ENCODE measurements around the gene PDK2. TPM values are rescaled to one million over a fixed set of nuclear protein-coding genes. Genes with fewer than 3 reads are reported as not detected.
A peak's percentile ranks its signal among the peaks of the same experiment; 100 is the strongest.

Gene PDK2
- total and polyA plus RNA-seq, 2 of the 4 experiments (the other 2 are of a cell fraction) = 26.7 to 104 TPM

DNA sequence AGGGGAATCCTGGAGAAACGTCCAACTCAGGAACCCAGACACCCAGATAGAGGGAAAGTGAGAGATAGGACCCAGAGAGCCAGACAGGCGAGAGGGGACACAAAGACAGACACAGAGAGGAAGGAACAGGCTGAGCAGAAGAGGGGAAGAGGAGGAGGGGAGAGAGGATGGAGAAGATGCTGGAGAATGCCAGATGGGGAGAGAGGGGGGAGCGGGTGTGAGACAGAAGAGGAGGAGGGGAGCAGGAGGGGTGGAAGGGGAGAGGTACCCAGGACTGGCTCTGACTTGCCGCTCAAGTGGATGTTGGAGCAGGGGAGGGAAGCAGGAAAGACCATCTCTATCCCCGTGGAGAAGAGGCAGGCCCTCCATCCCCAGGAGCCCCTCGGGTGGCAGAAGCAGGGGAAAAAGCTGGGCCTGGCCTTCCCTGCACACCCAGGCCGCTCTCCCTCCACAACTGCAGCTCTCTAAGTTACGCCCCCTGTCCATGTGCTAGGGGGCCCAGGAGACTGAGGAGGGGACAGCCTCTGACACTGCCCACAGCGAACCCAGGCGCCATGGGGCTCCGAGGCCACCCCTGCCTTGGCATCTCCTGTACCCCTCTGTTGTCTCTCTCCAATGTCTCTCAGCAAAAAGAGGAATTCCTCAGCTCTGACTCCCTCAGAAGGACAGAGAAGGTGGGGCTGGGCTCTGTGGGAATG lies 50.5 kb downstream of the PDK2 start:
- H3K23ac ChIP-seq (ENCODE audit: low read depth, low read length) = no peak overlapping the region
- no peak overlapping the region for H4K5ac ChIP-seq (ENCODE audit: low read depth, low read length)
- no peak overlapping the region for H3K27ac ChIP-seq (ENCODE audit: insufficient read depth, low read length)
- no peak overlapping the region for H2BK20ac ChIP-seq (ENCODE audit: low read depth, low read length)
- no peak overlapping the region for H4K91ac ChIP-seq (ENCODE audit: insufficient read depth, low read depth, low read length)
- H3K79me1 ChIP-seq (ENCODE audit: low read depth in 1 of 2, low read length in 2 of 2) = peaks cover 9 to 77% of the 10 kb centered on the region in 2 experiments
- H3K56ac ChIP-seq (ENCODE audit: extremely low read depth, insufficient read depth, low read length) = no peak overlapping the region
- H4K8ac ChIP-seq (ENCODE audit: low read depth in 2 of 2, low read length in 2 of 2) = no peak overlapping the region
- POLR2A ChIA-PET (ENCODE audit: unreplicated experiment) = interaction anchor here (0.6 kb wide), 1 partner anchor 54 kb away, joined by 13 read pairs; no protein-coding TSS in a partner anchor
- no peak for ATAC-seq (ENCODE audit: low read depth)
- peak overlapping the region; percentile 20; the same call in 1 of the 2 replicates for H3K4me2 ChIP-seq (ENCODE audit: low read depth, low read length)
- H4K20me1 ChIP-seq (ENCODE audit: insufficient read depth, low read length) = peaks cover 81% of the 10 kb centered on the region
- TF ChIP-seq CTCF (conservative IDR thresholded peaks at IDR 0.05; ENCODE audit: low read depth, low read length) (no peak), POLR2A (IDR thresholded peaks at IDR 0.05; ENCODE audit: low read depth, low read length) (no peak), NFE2L2 (IDR thresholded peaks at IDR 0.05; ENCODE audit: low read depth, low read length) (no peak), FOS (IDR thresholded peaks at IDR 0.05; ENCODE audit: low read depth, low read length) (no peak), RAD21 (IDR thresholded peaks at IDR 0.05; ENCODE audit: low read length) (no peak), RFX5 (IDR thresholded peaks at IDR 0.05; ENCODE audit: low read depth, low read length) (no peak), ELK1 (IDR thresholded peaks at IDR 0.05; ENCODE audit: borderline replicate concordance, low read depth, low read length) (no peak), BHLHE40 (IDR thresholded peaks at IDR 0.05; ENCODE audit: low read depth, low read length) (no peak), MAZ (IDR thresholded peaks at IDR 0.05; ENCODE audit: borderline replicate concordance, low read depth, low read length) (no peak), MXI1 (IDR thresholded peaks at IDR 0.05; ENCODE audit: borderline replicate concordance, low read depth, low read length) (no peak)
- TF ChIP-seq, protein P1, sequence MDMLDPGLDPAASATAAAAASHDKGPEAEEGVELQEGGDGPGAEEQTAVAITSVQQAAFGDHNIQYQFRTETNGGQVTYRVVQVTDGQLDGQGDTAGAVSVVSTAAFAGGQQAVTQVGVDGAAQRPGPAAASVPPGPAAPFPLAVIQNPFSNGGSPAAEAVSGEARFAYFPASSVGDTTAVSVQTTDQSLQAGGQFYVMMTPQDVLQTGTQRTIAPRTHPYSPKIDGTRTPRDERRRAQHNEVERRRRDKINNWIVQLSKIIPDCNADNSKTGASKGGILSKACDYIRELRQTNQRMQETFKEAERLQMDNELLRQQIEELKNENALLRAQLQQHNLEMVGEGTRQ (IDR thresholded peaks at IDR 0.05; ENCODE audit: low read depth, low read length) = no peak
- intact Hi-C loops (cut with micrococcal nuclease) (no loop called here), dilution Hi-C loops (cut with HindIII; ENCODE audit: low sequenced_read_pairs, unreplicated experiment) (no loop called here), in situ Hi-C loops (cut with MboI; ENCODE audit: low sequenced_read_pairs) (no loop called here)
- H3K36me3 ChIP-seq (ENCODE audit: control insufficient read depth, insufficient read depth, low read length) = peaks cover 44% of the 10 kb centered on the region
- no peak overlapping the region for H2BK120ac ChIP-seq (ENCODE audit: low read depth, low read length)
- no peak overlapping the region for H3K9ac ChIP-seq (ENCODE audit: low read depth, low read length)
- no peak overlapping the region for H3K4ac ChIP-seq (ENCODE audit: low read depth, low read length)
- no peak overlapping the region for H2AFZ ChIP-seq (replicated peaks; ENCODE audit: low read length, poor library complexity)
- CTCF ChIA-PET = interaction anchor here (1.3 kb wide), 1 partner anchor 16 kb away, joined by 6 read pairs; no protein-coding TSS in a partner anchor
- H2AK5ac ChIP-seq (ENCODE audit: low read depth, low read length) = no peak overlapping the region
- H2BK15ac ChIP-seq (ENCODE audit: low read depth, low read length) = no peak overlapping the region
- no peak overlapping the region for H3K4me3 ChIP-seq (ENCODE audit: insufficient read depth, low read depth, low read length)
- no TSS peak for BruUV-seq (replicated peaks)
- H3K14ac ChIP-seq (replicated peaks; ENCODE audit: low read depth, low read length) = no peak overlapping the region
- WGBS, 2 experiments (ENCODE audit: extremely low coverage in 2 of 2, insufficient read length in 1 of 2) = 83% methylated on average over 1 of the region's 11 CpGs; no CpG with 5 or more reads in 1 of the 2 experiments
- H3K18ac ChIP-seq (ENCODE audit: low read depth, low read length) = no peak overlapping the region
- H3K27me3 ChIP-seq (ENCODE audit: control insufficient read depth, insufficient read depth, low read length) = no peaks in the 10 kb centered on the region
- H3K9me1 ChIP-seq (ENCODE audit: insufficient read depth, low read length) = peaks cover 2% of the 10 kb centered on the region; the same call in 1 of the 2 replicates
- DNase-seq = no peak
- H3K4me1 ChIP-seq (ENCODE audit: control insufficient read depth, insufficient read depth, low read length) = peaks cover 22% of the 10 kb centered on the region
- H2AK9ac ChIP-seq (replicated peaks; ENCODE audit: low read depth, low read length, poor library complexity) = no peak overlapping the region
- H3K9me3 ChIP-seq (ENCODE audit: control insufficient read depth, insufficient read depth, low read length) = no peaks in the 10 kb centered on the region
- H2BK5ac ChIP-seq (ENCODE audit: low read depth, low read length, poor library complexity, severe bottlenecking) = no peak overlapping the region
